ENCODE data around the gene LRRIQ1. TPM values are rescaled to one million over a fixed set of nuclear protein-coding genes. Genes with fewer than 3 reads are reported as not detected.
A peak's percentile ranks its signal among the peaks of the same experiment; 100 is the strongest.

LRRIQ1 gene
- total RNA-seq, 2 donors from 2014 or later: not detected

- no peak overlapping the region for H3K27ac Mint-ChIP-seq
- no peaks in the 10 kb centered on the region for H3K36me3 Mint-ChIP-seq
- DNase-seq (ENCODE audit: low spot score) (no peak), ATAC-seq (no peak)
- H3K4me3 Mint-ChIP-seq: no peak overlapping the region
- no peaks in the 10 kb centered on the region for H3K4me1 Mint-ChIP-seq (ENCODE audit: low read depth in 2 of 2)
- H3K27me3 Mint-ChIP-seq: no peaks in the 10 kb centered on the region
- no peaks in the 10 kb centered on the region for H3K9me3 Mint-ChIP-seq
Measured at GRCh38 chr12:85017618-85018017, 18.5 kb upstream of the LRRIQ1 start.

- no peaks in the 10 kb centered on the region for H3K27me3 Mint-ChIP-seq
- no peak overlapping the region for H3K4me3 Mint-ChIP-seq
- H3K36me3 Mint-ChIP-seq: no peaks in the 10 kb centered on the region
- DNase-seq (ENCODE audit: low spot score) (no peak), ATAC-seq (no peak)
- no peaks in the 10 kb centered on the region for H3K9me3 Mint-ChIP-seq
- no peaks in the 10 kb centered on the region for H3K4me1 Mint-ChIP-seq (ENCODE audit: low read depth in 2 of 2)
- H3K27ac Mint-ChIP-seq: no peak overlapping the region
Measured at GRCh38 chr12:85018098-85018497, 18.1 kb upstream of the LRRIQ1 start.

GRCh38 chr12:85029456-85029855 is 6.7 kb upstream of the LRRIQ1 start:
- Mint-ChIP-seq H3K4me3 (no peak overlapping the region), H3K36me3 (no peaks in the 10 kb centered on the region), H3K27ac (no peak overlapping the region), H3K9me3 (no peaks in the 10 kb centered on the region), H3K4me1 (ENCODE audit: low read depth in 2 of 2) (no peaks in the 10 kb centered on the region), H3K27me3 (peaks cover 0 to 6% of the 10 kb centered on the region in 2 donors)
- ATAC-seq (no peak), DNase-seq (ENCODE audit: low spot score) (no peak)

- DNase-seq (ENCODE audit: low spot score) (no peak), ATAC-seq (no peak)
- H3K27me3 Mint-ChIP-seq: peaks cover 0 to 6% of the 10 kb centered on the region in 2 donors
- H3K36me3 Mint-ChIP-seq: no peaks in the 10 kb centered on the region
- no peaks in the 10 kb centered on the region for H3K9me3 Mint-ChIP-seq
- H3K4me3 Mint-ChIP-seq: no peak overlapping the region
- H3K27ac Mint-ChIP-seq: no peak overlapping the region
- H3K4me1 Mint-ChIP-seq (ENCODE audit: low read depth in 2 of 2): no peaks in the 10 kb centered on the region
Measured at GRCh38 chr12:85036733-85037132, 582 bp downstream of the LRRIQ1 start.

- Mint-ChIP-seq H3K27me3 (no peaks in the 10 kb centered on the region), H3K9me3 (no peaks in the 10 kb centered on the region), H3K27ac (no peak overlapping the region), H3K4me1 (ENCODE audit: low read depth in 2 of 2) (no peaks in the 10 kb centered on the region), H3K36me3 (no peaks in the 10 kb centered on the region), H3K4me3 (no peak overlapping the region)
- ATAC-seq (no peak), DNase-seq (ENCODE audit: low spot score) (no peak)
Measured at GRCh38 chr12:85041395-85041794, 5.2 kb downstream of the LRRIQ1 start.

GRCh38 chr12:85043829-85044228 is 7.7 kb downstream of the LRRIQ1 start:
- ATAC-seq (no peak), DNase-seq (ENCODE audit: low spot score) (no peak)
- Mint-ChIP-seq H3K27me3 (no peaks in the 10 kb centered on the region), H3K36me3 (no peaks in the 10 kb centered on the region), H3K4me3 (no peak overlapping the region), H3K27ac (no peak overlapping the region), H3K4me1 (ENCODE audit: low read depth in 2 of 2) (no peaks in the 10 kb centered on the region), H3K9me3 (no peaks in the 10 kb centered on the region)

GRCh38 chr12:85057370-85057963 is 21.3 kb downstream of the LRRIQ1 start:
- Mint-ChIP-seq H3K36me3 (no peaks in the 10 kb centered on the region), H3K4me1 (ENCODE audit: low read depth in 2 of 2) (no peaks in the 10 kb centered on the region), H3K9me3 (no peaks in the 10 kb centered on the region), H3K27me3 (no peaks in the 10 kb centered on the region), H3K4me3 (no peak overlapping the region), H3K27ac (no peak overlapping the region)
- peak; percentile 56 for DNase-seq (ENCODE audit: low spot score)
- ATAC-seq: no peak

- H3K27me3 Mint-ChIP-seq: no peaks in the 10 kb centered on the region
- no peak overlapping the region for H3K27ac Mint-ChIP-seq
- H3K9me3 Mint-ChIP-seq: no peaks in the 10 kb centered on the region
- no peak overlapping the region for H3K4me3 Mint-ChIP-seq
- no peaks in the 10 kb centered on the region for H3K36me3 Mint-ChIP-seq
- H3K4me1 Mint-ChIP-seq (ENCODE audit: low read depth in 2 of 2): no peaks in the 10 kb centered on the region
- DNase-seq (ENCODE audit: low spot score): no peak
- ATAC-seq: no peak
Measured at GRCh38 chr12:85058339-85058738, 22.2 kb downstream of the LRRIQ1 start.

- Mint-ChIP-seq H3K27ac (no peak overlapping the region), H3K36me3 (no peaks in the 10 kb centered on the region), H3K27me3 (no peaks in the 10 kb centered on the region), H3K9me3 (no peaks in the 10 kb centered on the region), H3K4me3 (no peak overlapping the region), H3K4me1 (ENCODE audit: low read depth in 2 of 2) (no peaks in the 10 kb centered on the region)
- ATAC-seq: no peak
- DNase-seq (ENCODE audit: low spot score): no peak
Measured at GRCh38 chr12:85059594-85059993, 23.4 kb downstream of the LRRIQ1 start.

- H3K36me3 Mint-ChIP-seq: no peaks in the 10 kb centered on the region
- no peak overlapping the region for H3K27ac Mint-ChIP-seq
- DNase-seq (ENCODE audit: low spot score): no peak
- H3K4me1 Mint-ChIP-seq (ENCODE audit: low read depth in 2 of 2): no peaks in the 10 kb centered on the region
- ATAC-seq: no peak
- no peaks in the 10 kb centered on the region for H3K9me3 Mint-ChIP-seq
- H3K4me3 Mint-ChIP-seq: no peak overlapping the region
- no peaks in the 10 kb centered on the region for H3K27me3 Mint-ChIP-seq
Measured at GRCh38 chr12:85060916-85061315, 24.8 kb downstream of the LRRIQ1 start.

GRCh38 chr12:85065837-85066482 is 29.8 kb downstream of the LRRIQ1 start:
- Mint-ChIP-seq H3K27ac (no peak overlapping the region), H3K4me3 (no peak overlapping the region), H3K27me3 (no peaks in the 10 kb centered on the region), H3K4me1 (ENCODE audit: low read depth in 2 of 2) (no peaks in the 10 kb centered on the region), H3K9me3 (no peaks in the 10 kb centered on the region), H3K36me3 (no peaks in the 10 kb centered on the region)
- DNase-seq (ENCODE audit: low spot score): no peak
- ATAC-seq: no peak

GRCh38 chr12:85072826-85073225 is 36.7 kb downstream of the LRRIQ1 start:
- no peak for ATAC-seq
- no peak overlapping the region for H3K27ac Mint-ChIP-seq
- no peak for DNase-seq (ENCODE audit: low spot score)
- H3K4me1 Mint-ChIP-seq (ENCODE audit: low read depth in 2 of 2): no peaks in the 10 kb centered on the region
- no peaks in the 10 kb centered on the region for H3K9me3 Mint-ChIP-seq
- no peaks in the 10 kb centered on the region for H3K27me3 Mint-ChIP-seq
- no peak overlapping the region for H3K4me3 Mint-ChIP-seq
- no peaks in the 10 kb centered on the region for H3K36me3 Mint-ChIP-seq

- Mint-ChIP-seq H3K4me1 (ENCODE audit: low read depth in 2 of 2) (no peaks in the 10 kb centered on the region), H3K36me3 (no peaks in the 10 kb centered on the region), H3K4me3 (no peak overlapping the region), H3K27me3 (no peaks in the 10 kb centered on the region), H3K9me3 (no peaks in the 10 kb centered on the region), H3K27ac (no peak overlapping the region)
- no peak for ATAC-seq
- DNase-seq (ENCODE audit: low spot score): no peak
Measured at GRCh38 chr12:85076688-85077430, 40.7 kb downstream of the LRRIQ1 start.

- no peak for DNase-seq (ENCODE audit: low spot score)
- no peaks in the 10 kb centered on the region for H3K4me1 Mint-ChIP-seq (ENCODE audit: low read depth in 2 of 2)
- H3K27ac Mint-ChIP-seq: no peak overlapping the region
- no peaks in the 10 kb centered on the region for H3K36me3 Mint-ChIP-seq
- ATAC-seq: no peak
- H3K9me3 Mint-ChIP-seq: peaks cover 5% of the 10 kb centered on the region
- H3K4me3 Mint-ChIP-seq: no peak overlapping the region
- no peaks in the 10 kb centered on the region for H3K27me3 Mint-ChIP-seq
Measured at GRCh38 chr12:85085066-85085465, 48.9 kb downstream of the LRRIQ1 start.
